Measurements from ENCODE around the gene PRKAG1. TPM values are rescaled to one million over a fixed set of nuclear protein-coding genes. Genes with fewer than 3 reads are reported as not detected.

The PRKAG1 gene
- total RNA-seq, 2 experiments from 2014 or later: 22.8 to 45.9 TPM

GRCh38 chr12:49059299-49060171, 41.0 kb upstream of the PRKAG1 start:
- H3K9me2 ChIP-seq (ENCODE audit: insufficient read depth, low read length): no peaks in the 10 kb centered on the region
- no peak for TF ChIP-seq EZH2phosphoT487 (IDR thresholded peaks at IDR 0.05; ENCODE audit: borderline replicate concordance, low read depth, low read length)
- no peak for TF ChIP-seq CTCF (conservative IDR thresholded peaks at IDR 0.05; ENCODE audit: low read length)
- H3K27ac ChIP-seq (ENCODE audit: low read depth, low read length, poor library complexity, severe bottlenecking): peak overlapping the region; percentile 72
- intact Hi-C loops (cut with micrococcal nuclease; ENCODE audit: unreplicated experiment): loop anchor here (1.0 kb wide), 1 partner anchor 71 kb away; no protein-coding TSS in a partner anchor
- H3K36me3 ChIP-seq (ENCODE audit: insufficient read depth, low read length): peaks cover 24% of the 10 kb centered on the region; the same call in 1 of the 2 replicates
- H2AFZ ChIP-seq (ENCODE audit: low read length): peak overlapping the region; percentile 92; the same call in 1 of the 2 replicates
- H3K79me2 ChIP-seq (ENCODE audit: insufficient read depth, low read depth, low read length): peaks cover 56% of the 10 kb centered on the region
- peak overlapping the region; percentile 95 for H3K4me2 ChIP-seq (ENCODE audit: low read length)
- ChIA-PET CTCF (ENCODE audit: unreplicated experiment) (interaction anchor here (1.0 kb wide), 1 partner anchor 63 kb away, joined by 3 read pairs; no protein-coding TSS in a partner anchor), POLR2A (interaction anchor here (1.0 kb wide), 1 partner anchor 12 kb away, joined by 3 read pairs; no protein-coding TSS in a partner anchor)
- BruUV-seq (replicated peaks): no TSS peak
- H3K4me1 ChIP-seq (ENCODE audit: insufficient read depth, low read length, poor library complexity, severe bottlenecking): peaks cover 40% of the 10 kb centered on the region
- H3K4me3 ChIP-seq (ENCODE audit: low read depth, low read length, poor library complexity, severe bottlenecking): peak overlapping the region; percentile 87
- H3K9me3 ChIP-seq (ENCODE audit: low read length): no peaks in the 10 kb centered on the region
- peak; percentile 72 for DNase-seq (ENCODE audit: low spot score)
- peaks cover 46% of the 10 kb centered on the region for H4K20me1 ChIP-seq (ENCODE audit: insufficient read depth, low read length)

DNA sequence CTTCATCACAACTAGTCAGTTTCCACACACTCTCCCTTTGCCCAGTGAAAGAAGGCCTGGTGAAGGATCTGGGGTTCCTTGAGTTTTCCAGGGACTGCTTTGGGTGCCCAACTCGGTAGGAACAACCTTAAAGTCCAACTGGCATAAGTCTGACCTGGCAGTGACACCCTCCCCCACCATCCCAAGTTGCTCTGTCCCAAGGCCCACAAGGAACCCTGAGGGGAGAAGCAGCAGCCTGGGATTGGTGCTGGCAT, 40.4 kb upstream of the PRKAG1 start:
- Histone ChIP-seq H2AFZ (ENCODE audit: low read length) (no peak overlapping the region), H3K79me2 (ENCODE audit: insufficient read depth, low read depth, low read length) (peaks cover 60% of the 10 kb centered on the region), H3K4me1 (ENCODE audit: insufficient read depth, low read length, poor library complexity, severe bottlenecking) (peaks cover 40% of the 10 kb centered on the region), H3K36me3 (ENCODE audit: insufficient read depth, low read length) (peaks cover 30% of the 10 kb centered on the region), H3K4me3 (ENCODE audit: low read depth, low read length, poor library complexity, severe bottlenecking) (peak overlapping the region; percentile 87), H3K9me3 (ENCODE audit: low read length) (no peaks in the 10 kb centered on the region), H3K4me2 (ENCODE audit: low read length) (peak overlapping the region; percentile 95), H4K20me1 (ENCODE audit: insufficient read depth, low read length) (peaks cover 46% of the 10 kb centered on the region), H3K27ac (ENCODE audit: low read depth, low read length, poor library complexity, severe bottlenecking) (peak overlapping the region; percentile 72), H3K9me2 (ENCODE audit: insufficient read depth, low read length) (no peaks in the 10 kb centered on the region)
- no peak for TF ChIP-seq CTCF (conservative IDR thresholded peaks at IDR 0.05; ENCODE audit: low read length)
- no peak for TF ChIP-seq EZH2phosphoT487 (IDR thresholded peaks at IDR 0.05; ENCODE audit: borderline replicate concordance, low read depth, low read length)
- no peak for DNase-seq (ENCODE audit: low spot score)
- POLR2A ChIA-PET: interaction anchor here (1.4 to 1.5 kb wide), 2 partner anchors 11 to 58 kb away, joined by 3 to 7 read pairs; partner anchors contain the start of gene RHEBL1
- intact Hi-C loops (cut with micrococcal nuclease; ENCODE audit: unreplicated experiment): no loop called here
- CTCF ChIA-PET (ENCODE audit: unreplicated experiment): interaction anchor here (0.8 to 1.0 kb wide), 2 partner anchors 62 to 71 kb away, joined by 3 read pairs; no protein-coding TSS in a partner anchor
- BruUV-seq (replicated peaks): no TSS peak

Data from OCI-LY7 (cell line).